NCI-H2171 treated with DMSO at 0.1 percent for 48 hours (cell line): ENCODE data around the gene ARHGEF17.

Experiments used
- DNase-seq: peaks from one replicate; lab custom pipeline; 2025; lab: John Stamatoyannopoulos, UW

Gene ARHGEF17

GRCh38 chr11:73331138-73331916, 23.3 kb downstream of the ARHGEF17 start:
- no peak for DNase-seq

GRCh38 chr11:73333173-73333572, 25.1 kb downstream of the ARHGEF17 start:
- DNase-seq: no peak

- DNase-seq: no peak
Measured at GRCh38 chr11:73333640-73334383, 25.7 kb downstream of the ARHGEF17 start.

GRCh38 chr11:73334384-73335203, 26.5 kb downstream of the ARHGEF17 start:
- DNase-seq: no peak

- DNase-seq: peak; percentile 86
Measured at GRCh38 chr11:73335204-73335923, 27.3 kb downstream of the ARHGEF17 start.

GRCh38 chr11:73337846-73338245, 29.8 kb downstream of the ARHGEF17 start:
- no peak for DNase-seq

- DNase-seq: no peak
Measured at GRCh38 chr11:73338279-73338678, 30.2 kb downstream of the ARHGEF17 start.

- DNase-seq: no peak
Measured at GRCh38 chr11:73340164-73340563, 32.1 kb downstream of the ARHGEF17 start.

- peak; percentile 30 for DNase-seq
Measured at GRCh38 chr11:73342633-73343032, 34.6 kb downstream of the ARHGEF17 start.

- no peak for DNase-seq
Measured at GRCh38 chr11:73343076-73343873, 35.2 kb downstream of the ARHGEF17 start.

GRCh38 chr11:73344191-73344607, 36.1 kb downstream of the ARHGEF17 start:
- DNase-seq: no peak

GRCh38 chr11:73345481-73346160, 37.5 kb downstream of the ARHGEF17 start:
- DNase-seq: no peak

- no peak for DNase-seq
Measured at GRCh38 chr11:73346186-73346935, 38.3 kb downstream of the ARHGEF17 start.

- DNase-seq: no peak
Measured at GRCh38 chr11:73347067-73347466, 39.0 kb downstream of the ARHGEF17 start.

GRCh38 chr11:73348838-73349237, 40.8 kb downstream of the ARHGEF17 start:
- DNase-seq: no peak

- DNase-seq: no peak
Measured at GRCh38 chr11:73349633-73350032, 41.6 kb downstream of the ARHGEF17 start.

- peak; percentile 76 for DNase-seq
Measured at GRCh38 chr11:73350908-73351636, 43.0 kb downstream of the ARHGEF17 start.

- no peak for DNase-seq
Measured at GRCh38 chr11:73353422-73353821, 45.3 kb downstream of the ARHGEF17 start.

GRCh38 chr11:73355109-73355508, 47.0 kb downstream of the ARHGEF17 start:
- DNase-seq: no peak
